CD14-positive monocyte (primary cell): Measurements from ENCODE around the gene TXNDC11. TPM values are rescaled to one million over a fixed set of nuclear protein-coding genes. Genes with fewer than 3 reads are reported as not detected.

ENCODE experiments used
- DNase-seq, 3 donors: peaks; one replicate each; pipeline ENCODE4 v3.0.0-alpha.2; 2011 to 2022
- H2AFZ ChIP-seq: 2 replicates; pipeline ENCODE4 v1.6.0; 2012; ENCODE audit warnings: mild to moderate bottlenecking, low read depth, low read length, inconsistent platforms; ENCODE audit not compliant: insufficient read depth, poor library complexity, severe bottlenecking
- H3K27ac ChIP-seq, 2 donors: 1 replicate in 1 of 2; 2 replicates in 1 of 2; pipeline ENCODE4 v1.5.1; 2012 to 2013; ENCODE audit warnings: low read length in 2 of 2, control low read depth in 1 of 2, inconsistent platforms in 1 of 2, low read depth in 1 of 2, mild to moderate bottlenecking in 1 of 2
- H3K27me3 ChIP-seq, 2 donors: one replicate each; pipeline versions ENCODE4 v1.6.0 to v1.6.1; 2011 to 2013; ENCODE audit warnings: low read length in 2 of 2; ENCODE audit not compliant: control insufficient read depth in 2 of 2, insufficient read depth in 2 of 2
- H3K36me3 ChIP-seq, 2 donors: replicated peaks in 1 of 2; 1 replicate in 1 of 2; 2 replicates in 1 of 2; pipeline versions ENCODE4 v1.5.1 to v1.6.1; 2012 to 2013; ENCODE audit warnings: low read length in 2 of 2, control low read depth in 1 of 2, inconsistent platforms in 1 of 2, mild to moderate bottlenecking in 1 of 2; ENCODE audit not compliant: insufficient read depth in 2 of 2, control insufficient read depth in 1 of 2
- H3K4me1 ChIP-seq, 2 donors: 1 replicate in 1 of 2; 2 replicates in 1 of 2; pipeline versions ENCODE4 v1.5.1 to v1.6.1; 2012 to 2013; ENCODE audit warnings: low read length in 2 of 2, control low read depth in 1 of 2, inconsistent platforms in 1 of 2, mild to moderate bottlenecking in 1 of 2, moderate library complexity in 1 of 2; ENCODE audit not compliant: insufficient read depth in 2 of 2, control insufficient read depth in 1 of 2
- H3K4me2 ChIP-seq: replicated peaks from 2 replicates; pipeline ENCODE3; 2012; ENCODE audit warnings: low read length, moderate library complexity, mild to moderate bottlenecking; ENCODE audit not compliant: poor library complexity, severe bottlenecking; ENCODE audit errors: extremely low read depth
- H3K4me3 ChIP-seq, 3 experiments: fragments of 200-600 bp in 1 of 3; sonication (generic) in 1 of 3; replicated peaks in 1 of 3; 1 replicate in 2 of 3; 2 replicates in 1 of 3; pipeline ENCODE4 v1.5.1; 2011 to 2013; ENCODE audit warnings: low read length in 3 of 3, mild to moderate bottlenecking in 3 of 3, control low read depth in 2 of 3, low read depth in 2 of 3, inconsistent platforms in 1 of 3, moderate library complexity in 1 of 3
- H3K79me2 ChIP-seq: 2 replicates; pipeline ENCODE4 v1.6.0; 2012; ENCODE audit warnings: mild to moderate bottlenecking, control low read depth, inconsistent platforms, low read length, moderate library complexity; ENCODE audit not compliant: insufficient read depth
- H3K9ac ChIP-seq: 2 replicates; pipeline ENCODE4 v1.6.0; 2017; ENCODE audit warnings: low read length, mild to moderate bottlenecking; ENCODE audit not compliant: insufficient read depth, poor library complexity, severe bottlenecking
- H3K9me3 ChIP-seq, 2 donors: replicated peaks in 1 of 2; 1 replicate in 1 of 2; 2 replicates in 1 of 2; pipeline versions ENCODE4 v1.5.1 to v1.6.1; 2012 to 2013; ENCODE audit warnings: low read length in 2 of 2, control low read depth in 1 of 2; ENCODE audit not compliant: control insufficient read depth in 1 of 2, insufficient read depth in 1 of 2
- H4K20me1 ChIP-seq: 2 replicates; pipeline ENCODE4 v1.6.0; 2012; ENCODE audit warnings: mild to moderate bottlenecking, low read length, control low read depth, moderate library complexity; ENCODE audit not compliant: insufficient read depth
- H3K27ac Mint-ChIP-seq, 7 donors: one replicate each; pipeline ENCODE4 v1.8.0; 2020; ENCODE audit warnings: mild to moderate bottlenecking in 7 of 7, mixed read lengths in 7 of 7, moderate library complexity in 6 of 7, inconsistent platforms in 2 of 7
- H3K27me3 Mint-ChIP-seq, 3 donors: one replicate each; pipeline ENCODE4 v1.8.0; 2021 to 2022; ENCODE audit warnings: low read depth in 3 of 3, mild to moderate bottlenecking in 3 of 3, mixed read lengths in 3 of 3, moderate library complexity in 3 of 3, inconsistent platforms in 1 of 3
- H3K36me3 Mint-ChIP-seq, 2 donors: one replicate each; pipeline ENCODE4 v1.8.0; 2020; ENCODE audit warnings: mixed read lengths in 2 of 2, inconsistent platforms in 1 of 2, mild to moderate bottlenecking in 1 of 2
- H3K4me1 Mint-ChIP-seq: one replicate; pipeline ENCODE4 v1.8.0; 2020; ENCODE audit warnings: mild to moderate bottlenecking, mixed read lengths
- H3K4me3 Mint-ChIP-seq, 2 donors: one replicate each; pipeline ENCODE4 v1.8.0; 2020; ENCODE audit warnings: mild to moderate bottlenecking in 2 of 2, mixed read lengths in 2 of 2, moderate library complexity in 1 of 2
- H3K9me3 Mint-ChIP-seq, 7 donors: one replicate each; pipeline ENCODE4 v1.8.0; 2020 to 2022; ENCODE audit warnings: mixed read lengths in 7 of 7, mild to moderate bottlenecking in 6 of 7, moderate library complexity in 6 of 7, inconsistent platforms in 2 of 7
- CTCF ChIP-seq: fragments of 200-600 bp; IDR thresholded peaks from one replicate; pipeline ENCODE4 v1.8.0; 2022; ENCODE audit warnings: antibody characterized with exemption, mild to moderate bottlenecking
- WGBS: methylation state at CpG from one replicate; pipeline ENCODE4 v1.1.5; 2013; ENCODE audit warnings: missing lambda C conversion rate; ENCODE audit not compliant: insufficient coverage; 5-methylcytosine and 5-hydroxymethylcytosine counted together
- intact Hi-C, 2 donors: fragments of 100-400 bp; cut with micrococcal nuclease; formaldehyde crosslinking; loops; one replicate each; pipeline versions ENCODE4 v1.15.0 to v1.15.1; 2023
- polyA plus RNA-seq, 3 donors: library from polyadenylated mRNA; depleted of rRNA in 1 of 3; unstranded in 2 of 3; stranded (reverse) in 1 of 3; fragments of 300-500 nt in 2 of 3; fragments of >200 nt in 1 of 3; fragmentation: Illumina TruSeq in 2 of 3; gene quantifications; 1 replicate in 2 of 3; 2 replicates in 1 of 3; pipeline ENCODE4 v1.2.3, GENCODE V29; 2012 to 2021
- small RNA-seq: library from RNA; depleted of rRNA; stranded (forward); fragments of <200 nt; gene quantifications from one replicate; pipeline ENCODE3, GENCODE V24; 2012; ENCODE audit warnings: low read depth; ENCODE audit not compliant: insufficient read length

Gene TXNDC11
- polyA plus RNA-seq, 3 donors = 32.9 to 60.0 (median 40.6) TPM

- intact Hi-C loops = loop anchor here in 1 of 2 donors (5.0 kb wide), 1 partner anchor 53 kb away; no protein-coding TSS in a partner anchor
- Mint-ChIP-seq H3K27ac (peak overlapping the region in 1 of 7 donors; percentile 53), H3K36me3 (peaks cover 0 to 6% of the 10 kb centered on the region in 2 donors), H3K9me3 (no peaks in the 10 kb centered on the region), H3K4me3 (no peak overlapping the region), H3K27me3 (peaks cover 1 to 34% (median 7%) of the 10 kb centered on the region in 3 donors), H3K4me1 (peaks cover 61% of the 10 kb centered on the region)
- no peaks in the 10 kb centered on the region for H3K36me3 ChIP-seq
- H3K27ac ChIP-seq = no peak overlapping the region
- no peak overlapping the region for H3K4me2 ChIP-seq
- H3K9me3 ChIP-seq = no peaks in the 10 kb centered on the region
- no peak for TF ChIP-seq CTCF
- no peaks in the 10 kb centered on the region for H3K27me3 ChIP-seq
- no peak overlapping the region for H3K4me3 ChIP-seq
- no peaks in the 10 kb centered on the region for H4K20me1 ChIP-seq
- 93% methylated on average over 2 of the region's 6 CpGs for WGBS
- no peak overlapping the region for H3K9ac ChIP-seq
- H3K79me2 ChIP-seq = no peaks in the 10 kb centered on the region
- peaks cover 55 to 60% of the 10 kb centered on the region in 2 donors for H3K4me1 ChIP-seq
- H2AFZ ChIP-seq = no peak overlapping the region
- DNase-seq = no peak
Measured at GRCh38 chr16:11630768-11631056, 111.9 kb downstream of the TXNDC11 start.

DNA sequence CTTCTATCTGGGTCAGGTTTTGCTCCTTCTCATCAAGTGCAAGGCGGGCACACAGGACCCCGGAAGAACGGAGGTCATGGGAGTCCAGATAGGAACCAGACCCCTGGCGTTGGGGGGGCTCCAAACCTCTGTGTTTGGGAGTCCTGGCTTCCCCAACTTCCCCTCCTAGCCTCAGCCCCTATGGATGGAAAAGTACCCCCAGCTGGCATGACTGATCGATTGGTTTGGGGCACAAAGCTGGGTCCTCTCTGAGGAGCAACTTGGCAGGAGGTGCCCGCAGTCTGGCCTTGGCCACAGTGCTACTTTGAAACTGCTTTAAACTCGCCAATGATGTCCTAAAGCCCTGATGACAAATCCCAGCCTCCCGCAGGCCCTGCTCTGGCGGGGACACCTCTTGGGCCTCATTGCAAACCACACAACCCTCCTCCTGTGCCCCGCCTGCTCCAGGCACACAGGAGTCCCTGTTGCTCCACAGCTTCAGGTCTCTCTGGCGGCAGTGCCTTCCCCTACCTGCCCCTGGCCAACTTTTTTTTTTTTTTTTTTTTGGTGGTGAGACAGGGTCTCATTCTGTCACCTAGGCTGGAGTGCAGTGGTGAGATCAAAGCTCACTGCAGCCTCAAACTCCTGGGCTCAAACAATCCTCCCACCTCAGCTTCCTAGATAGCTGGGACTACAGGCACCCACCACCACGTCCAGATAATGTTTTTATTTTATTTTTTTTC is 112.5 kb downstream of the TXNDC11 start:
- no peak overlapping the region for H3K27ac ChIP-seq
- intact Hi-C loops = loop anchor here in 1 of 2 donors (5.0 kb wide), 1 partner anchor 53 kb away; no protein-coding TSS in a partner anchor
- 68% methylated on average over 8 of the region's 12 CpGs for whole genome bisulfite sequencing
- peak overlapping the region in 6 of 7 donors; percentile 26 to 88 (median 63) for H3K27ac Mint-ChIP-seq
- H3K4me3 Mint-ChIP-seq = peak overlapping the region; percentile 16 to 68
- no peak overlapping the region for H3K4me3 ChIP-seq
- H3K4me1 ChIP-seq = peaks cover 60 to 65% of the 10 kb centered on the region in 2 donors
- H3K9me3 Mint-ChIP-seq = peaks cover 0 to under 1% (median 0%) of the 10 kb centered on the region in 7 donors
- H3K9ac ChIP-seq = no peak overlapping the region
- H3K4me1 Mint-ChIP-seq = peaks cover 66% of the 10 kb centered on the region
- H3K4me2 ChIP-seq = no peak overlapping the region
- DNase-seq = no peak
- H3K79me2 ChIP-seq = no peaks in the 10 kb centered on the region
- H3K36me3 Mint-ChIP-seq = peaks cover 0 to 6% of the 10 kb centered on the region in 2 donors
- H3K27me3 ChIP-seq = no peaks in the 10 kb centered on the region
- TF ChIP-seq CTCF = no peak
- no peaks in the 10 kb centered on the region for H3K9me3 ChIP-seq
- H3K36me3 ChIP-seq = no peaks in the 10 kb centered on the region
- H4K20me1 ChIP-seq = no peaks in the 10 kb centered on the region
- H3K27me3 Mint-ChIP-seq = peaks cover 1 to 30% (median 2%) of the 10 kb centered on the region in 3 donors
- no peak overlapping the region for H2AFZ ChIP-seq

Small RNA genes lying within 50 kb of the gene (small RNA-seq; reads per million reads assigned to genes)
- gene RF00017 = not detected

Other genes with a start within 250 kb of the TXNDC11 start
- 100 to 1,000 TPM in 1 of 3 donors, 10 to 100 TPM in 2; 67.9 to 118 (median 69.0) TPM for gene LITAF, start 155.9 kb downstream of the TXNDC11 start, polyA plus RNA-seq
- gene SNN, start 74.4 kb downstream of the TXNDC11 start, polyA plus RNA-seq = 100 to 1,000 TPM in 1 of 3 donors, 10 to 100 TPM in 2; 89.4 to 111 (median 91.7) TPM
- 10 to 100 TPM; 22.6 to 62.0 (median 27.5) TPM for gene ZC3H7A, start 54.4 kb upstream of the TXNDC11 start, polyA plus RNA-seq
- gene RSL1D1, start 108.7 kb upstream of the TXNDC11 start, polyA plus RNA-seq = 100 to 1,000 TPM in 2 of 3 donors, 10 to 100 TPM in 1; 46.1 to 182 (median 124) TPM
- 10 to 100 TPM; 22.4 to 48.3 (median 47.9) TPM for gene GSPT1, start 173.1 kb upstream of the TXNDC11 start, polyA plus RNA-seq
- 10 to 100 TPM in 1 of 3 donors, under 1 TPM in 1, not detected in 1; 0.81 to 14.4 TPM for gene NPIPB2, start 199.2 kb upstream of the TXNDC11 start, polyA plus RNA-seq
- gene TNFRSF17, start 222.4 kb upstream of the TXNDC11 start, polyA plus RNA-seq = under 1 TPM in 1 of 3 donors, not detected in 2; 0.26 TPM
- 10 to 100 TPM; 13.3 to 18.2 (median 14.0) TPM for gene SNX29, start 233.9 kb upstream of the TXNDC11 start, polyA plus RNA-seq